H9 (cell line): ENCODE data around the gene IRF4. TPM values are rescaled to one million over a fixed set of nuclear protein-coding genes. Genes with fewer than 3 reads are reported as not detected.

Experiments used
- DNase-seq: peaks from one replicate; pipeline ENCODE4 v3.0.0-alpha.2; 2017
- H2AFZ ChIP-seq: one replicate; pipeline ENCODE4 v1.6.1; 2013; ENCODE audit warnings: mild to moderate bottlenecking, low read length, control low read depth, moderate library complexity
- H2AK5ac ChIP-seq: 2 replicates; pipeline ENCODE4 v1.6.1; 2013; ENCODE audit warnings: low read length, control low read depth, mixed read lengths; ENCODE audit not compliant: insufficient read length
- H2BK120ac ChIP-seq: one replicate; pipeline ENCODE4 v1.6.1; 2013; ENCODE audit warnings: low read depth, mild to moderate bottlenecking, low read length, control low read depth, inconsistent platforms; ENCODE audit not compliant: poor library complexity, severe bottlenecking
- H2BK12ac ChIP-seq: 2 replicates; pipeline ENCODE4 v1.6.1; 2013; ENCODE audit warnings: low read length, control low read depth, mixed read lengths, low read depth; ENCODE audit not compliant: insufficient read length
- H2BK15ac ChIP-seq: 2 replicates; pipeline ENCODE4 v1.6.1; 2013; ENCODE audit warnings: low read depth, low read length, control low read depth
- H2BK20ac ChIP-seq: one replicate; pipeline ENCODE4 v1.6.1; 2013; ENCODE audit warnings: low read depth, mild to moderate bottlenecking, low read length, control low read depth, inconsistent platforms; ENCODE audit not compliant: poor library complexity, severe bottlenecking
- H2BK5ac ChIP-seq: 2 replicates; pipeline ENCODE4 v1.6.1; 2013; ENCODE audit warnings: low read length, control low read depth, mixed read lengths; ENCODE audit not compliant: insufficient read length
- H3K14ac ChIP-seq: 2 replicates; pipeline ENCODE4 v1.6.1; 2013; ENCODE audit warnings: low read length, control low read depth; ENCODE audit not compliant: insufficient read depth
- H3K18ac ChIP-seq: 2 replicates; pipeline ENCODE4 v1.6.1; 2013; ENCODE audit warnings: low read depth, mild to moderate bottlenecking, mixed read lengths, low read length, control low read depth; ENCODE audit not compliant: insufficient read length
- H3K23ac ChIP-seq: 2 replicates; pipeline ENCODE4 v1.6.1; 2013; ENCODE audit warnings: low read length, control low read depth, mixed read lengths, low read depth; ENCODE audit not compliant: insufficient read length
- H3K23me2 ChIP-seq: 2 replicates; pipeline ENCODE4 v1.6.1; 2013; ENCODE audit warnings: low read depth, mild to moderate bottlenecking, mixed read lengths, low read length, control low read depth; ENCODE audit not compliant: insufficient read length, poor library complexity, severe bottlenecking
- H3K27ac ChIP-seq: 2 replicates; pipeline ENCODE4 v1.5.1; 2013; ENCODE audit warnings: low read length, control low read depth, mixed read lengths, low read depth; ENCODE audit not compliant: insufficient read length
- H3K27me3 ChIP-seq: 2 replicates; pipeline ENCODE4 v1.6.1; 2013; ENCODE audit warnings: low read length, control low read depth, inconsistent platforms; ENCODE audit not compliant: insufficient read depth
- H3K4ac ChIP-seq: 2 replicates; pipeline ENCODE4 v1.6.1; 2013; ENCODE audit warnings: low read depth, mild to moderate bottlenecking, control low read depth, inconsistent platforms, low read length, moderate library complexity
- H3K4me1 ChIP-seq: 2 replicates; pipeline ENCODE4 v1.6.1; 2013; ENCODE audit warnings: low read length, control low read depth, inconsistent platforms; ENCODE audit not compliant: insufficient read depth
- H3K4me2 ChIP-seq: 2 replicates; pipeline ENCODE4 v1.6.1; 2013; ENCODE audit warnings: low read length, control low read depth, mixed read lengths; ENCODE audit not compliant: insufficient read length, insufficient read depth
- H3K56ac ChIP-seq: 2 replicates; pipeline ENCODE4 v1.6.1; 2013; ENCODE audit warnings: low read depth, mild to moderate bottlenecking, mixed read lengths, low read length, control low read depth; ENCODE audit not compliant: insufficient read length
- H3K79me1 ChIP-seq: 2 replicates; pipeline ENCODE4 v1.6.1; 2013; ENCODE audit warnings: low read depth, mild to moderate bottlenecking, moderate library complexity, low read length, control low read depth, inconsistent platforms; ENCODE audit not compliant: insufficient read depth, poor library complexity, severe bottlenecking
- H3K79me2 ChIP-seq: 2 replicates; pipeline ENCODE4 v1.6.1; 2013; ENCODE audit warnings: low read length, control low read depth, inconsistent platforms; ENCODE audit not compliant: insufficient read depth
- H3K9ac ChIP-seq: 2 replicates; pipeline ENCODE4 v1.6.1; 2013; ENCODE audit warnings: low read length, control low read depth, mixed read lengths; ENCODE audit not compliant: insufficient read length; ENCODE audit errors: extremely low read depth
- H3K9me3 ChIP-seq: one replicate; pipeline ENCODE4 v1.6.1; 2013; ENCODE audit warnings: low read depth, low read length, inconsistent platforms; ENCODE audit not compliant: control insufficient read depth
- H3T11ph ChIP-seq: one replicate; pipeline ENCODE4 v1.6.1; 2013; ENCODE audit warnings: mild to moderate bottlenecking, low read length, control low read depth, inconsistent platforms
- H4K20me1 ChIP-seq: one replicate; pipeline ENCODE4 v1.6.1; 2013; ENCODE audit not compliant: control insufficient read depth, insufficient read length, insufficient read depth
- H4K5ac ChIP-seq: 2 replicates; pipeline ENCODE4 v1.6.1; 2013; ENCODE audit warnings: low read depth, mild to moderate bottlenecking, mixed read lengths, low read length, control low read depth; ENCODE audit not compliant: insufficient read length
- H4K8ac ChIP-seq: replicated peaks from 2 replicates; pipeline ENCODE4 v1.6.1; 2013; ENCODE audit warnings: low read length, control low read depth, mixed read lengths, low read depth; ENCODE audit not compliant: insufficient read length
- H4K91ac ChIP-seq: 2 replicates; pipeline ENCODE4 v1.6.1; 2013; ENCODE audit warnings: low read depth, mild to moderate bottlenecking, moderate library complexity, mixed read lengths, low read length, control low read depth; ENCODE audit not compliant: insufficient read length
- H3K27ac Mint-ChIP-seq, 3 experiments: 2 replicates in 2 of 3; 3 replicates in 1 of 3; pipeline ENCODE4 v1.8.0; 2020 to 2021; ENCODE audit warnings: mixed read lengths in 3 of 3, mild to moderate bottlenecking in 1 of 3, moderate library complexity in 1 of 3
- H3K27me3 Mint-ChIP-seq: 2 replicates; pipeline ENCODE4 v1.8.0; 2021; ENCODE audit warnings: low read depth, mild to moderate bottlenecking, moderate library complexity, mixed read lengths
- H3K36me3 Mint-ChIP-seq, 3 experiments: 2 replicates in 2 of 3; 3 replicates in 1 of 3; pipeline ENCODE4 v1.8.0; 2020 to 2021; ENCODE audit warnings: low read depth in 3 of 3, mixed read lengths in 3 of 3; ENCODE audit not compliant: insufficient read depth in 1 of 3
- H3K4me1 Mint-ChIP-seq, 2 experiments: 2 replicates each; pipeline ENCODE4 v1.8.0; 2020; ENCODE audit warnings: mixed read lengths in 2 of 2
- H3K4me3 Mint-ChIP-seq, 2 experiments: 2 replicates in 1 of 2; 3 replicates in 1 of 2; pipeline ENCODE4 v1.8.0; 2020 to 2021; ENCODE audit warnings: mild to moderate bottlenecking in 2 of 2, mixed read lengths in 2 of 2, moderate library complexity in 1 of 2
- H3K9me3 Mint-ChIP-seq, 2 experiments: 2 replicates in 1 of 2; 3 replicates in 1 of 2; pipeline ENCODE4 v1.8.0; 2020; ENCODE audit warnings: mild to moderate bottlenecking in 2 of 2, mixed read lengths in 2 of 2, moderate library complexity in 1 of 2
- WGBS: extraction: QIAGEN DNeasy Blood & Tissue Kit; methylation state at CpG from one replicate; pipeline ENCODE4 v1.1.7; 2013; ENCODE audit warnings: missing lambda C conversion rate, low lambda C conversion rate, mixed read lengths; ENCODE audit not compliant: insufficient read length; ENCODE audit errors: extremely low coverage; 5-methylcytosine and 5-hydroxymethylcytosine counted together
- total RNA-seq: library from RNA; stranded (reverse); gene quantifications from 2 replicates; pipeline ENCODE4 v1.2.1, GENCODE V29; 2021
- TF ChIP-seq, protein P1 (sequence below): fragments of 200-600 bp; sonication (generic); conservative IDR thresholded peaks from 3 replicates; pipeline ENCODE4 v1.8.0; 2021; ENCODE audit warnings: antibody characterized with exemption, mild to moderate bottlenecking

The IRF4 gene
- total RNA-seq, 1 experiment from 2014 or later, result 0.31 TPM

DNA sequence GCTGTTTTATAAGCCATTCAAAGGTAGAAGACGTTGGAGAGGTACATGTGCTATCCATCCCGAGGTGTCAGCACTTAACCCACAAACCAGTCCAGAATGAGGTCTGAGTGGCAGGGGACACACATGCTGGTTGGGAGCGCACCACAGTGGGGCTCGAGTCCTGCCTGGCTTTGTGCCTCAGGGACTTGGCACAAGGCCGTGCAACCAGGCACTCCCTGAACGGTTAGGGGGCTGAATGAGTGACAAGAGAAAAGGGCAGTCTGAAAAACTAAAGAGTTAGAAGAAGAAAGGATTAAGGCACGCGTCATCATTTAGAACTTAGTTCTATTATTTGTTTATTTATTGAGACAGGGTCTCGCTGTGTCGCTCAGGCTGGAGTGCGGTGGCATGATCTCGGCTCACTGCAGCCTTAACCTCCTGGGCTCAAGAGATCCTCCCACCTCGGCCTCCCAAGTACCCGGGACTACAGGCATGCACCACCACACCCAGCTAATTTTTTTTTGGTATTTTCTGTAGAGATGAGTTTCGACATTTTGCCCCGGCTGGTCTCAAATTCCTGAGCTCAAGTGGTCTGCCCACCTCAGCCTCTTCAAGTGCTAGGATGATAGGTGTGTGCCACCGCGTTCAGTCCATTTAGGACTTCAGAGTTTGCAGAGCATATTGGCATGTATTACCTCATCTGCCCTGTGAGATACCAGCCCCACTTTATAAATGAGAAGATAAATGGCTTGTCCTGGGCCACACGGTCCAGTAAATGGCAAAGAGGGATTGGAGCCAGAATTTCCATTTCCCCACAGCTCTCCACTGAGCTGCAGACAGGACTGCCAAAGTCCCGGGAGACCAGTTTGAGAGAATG lies 47.4 kb upstream of the IRF4 start:
- Histone ChIP-seq H3K4ac (no peak overlapping the region), H3K4me2 (no peak overlapping the region), H2AK5ac (no peak overlapping the region), H3K79me2 (no peaks in the 10 kb centered on the region), H2BK12ac (no peak overlapping the region), H3K27ac (no peak overlapping the region), H3K9me3 (peaks cover 90% of the 10 kb centered on the region), H4K91ac (no peak overlapping the region), H4K8ac (no peak overlapping the region), H3K14ac (no peak overlapping the region), H3T11ph (no peak overlapping the region), H2BK120ac (no peak overlapping the region), H3K56ac (no peak overlapping the region), H3K27me3 (no peaks in the 10 kb centered on the region), H4K20me1 (no peaks in the 10 kb centered on the region), H3K23ac (no peak overlapping the region), H3K79me1 (no peaks in the 10 kb centered on the region), H3K9ac (no peak overlapping the region), H2BK15ac (no peak overlapping the region), H4K5ac (no peak overlapping the region), H3K23me2 (no peaks in the 10 kb centered on the region), H3K4me1 (no peaks in the 10 kb centered on the region), H2AFZ (no peak overlapping the region), H2BK5ac (no peak overlapping the region), H3K18ac (no peak overlapping the region), H2BK20ac (no peak overlapping the region)
- TF ChIP-seq, protein P1, sequence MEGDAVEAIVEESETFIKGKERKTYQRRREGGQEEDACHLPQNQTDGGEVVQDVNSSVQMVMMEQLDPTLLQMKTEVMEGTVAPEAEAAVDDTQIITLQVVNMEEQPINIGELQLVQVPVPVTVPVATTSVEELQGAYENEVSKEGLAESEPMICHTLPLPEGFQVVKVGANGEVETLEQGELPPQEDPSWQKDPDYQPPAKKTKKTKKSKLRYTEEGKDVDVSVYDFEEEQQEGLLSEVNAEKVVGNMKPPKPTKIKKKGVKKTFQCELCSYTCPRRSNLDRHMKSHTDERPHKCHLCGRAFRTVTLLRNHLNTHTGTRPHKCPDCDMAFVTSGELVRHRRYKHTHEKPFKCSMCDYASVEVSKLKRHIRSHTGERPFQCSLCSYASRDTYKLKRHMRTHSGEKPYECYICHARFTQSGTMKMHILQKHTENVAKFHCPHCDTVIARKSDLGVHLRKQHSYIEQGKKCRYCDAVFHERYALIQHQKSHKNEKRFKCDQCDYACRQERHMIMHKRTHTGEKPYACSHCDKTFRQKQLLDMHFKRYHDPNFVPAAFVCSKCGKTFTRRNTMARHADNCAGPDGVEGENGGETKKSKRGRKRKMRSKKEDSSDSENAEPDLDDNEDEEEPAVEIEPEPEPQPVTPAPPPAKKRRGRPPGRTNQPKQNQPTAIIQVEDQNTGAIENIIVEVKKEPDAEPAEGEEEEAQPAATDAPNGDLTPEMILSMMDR, result no peak
- no peak for DNase-seq
- H3K27me3 Mint-ChIP-seq, result peaks cover 2% of the 10 kb centered on the region
- H3K4me1 Mint-ChIP-seq, result no peaks in the 10 kb centered on the region
- H3K27ac Mint-ChIP-seq, result no peak overlapping the region; a peak in 1 of 7 replicates
- peaks cover 91 to 94% of the 10 kb centered on the region in 2 experiments for H3K9me3 Mint-ChIP-seq
- no CpG with 5 or more reads among the region's 20 CpGs for WGBS
- peaks cover 14 to 60% (median 25%) of the 10 kb centered on the region in 3 experiments for H3K36me3 Mint-ChIP-seq
- H3K4me3 Mint-ChIP-seq, result no peak overlapping the region
